Right atrium auricular region (tissue), 2 donors: ENCODE data around the gene BTN1A1. TPM values are rescaled to one million over a fixed set of nuclear protein-coding genes. Genes with fewer than 3 reads are reported as not detected.

Source experiments
- DNase-seq: peaks from one replicate; pipeline ENCODE4 v3.0.0-alpha.2; 2019; ENCODE audit warnings: low spot score
- H3K27ac ChIP-seq, 2 donors: fragments of 200-600 bp; sonication (generic); 1 replicate in 1 of 2; 2 replicates in 1 of 2; pipeline ENCODE4 v1.5.1; 2016 to 2019
- H3K27me3 ChIP-seq, 2 donors: fragments of 200-600 bp; sonication (generic); one replicate each; pipeline versions ENCODE4 v1.5.1 to v1.6.0; 2017 to 2019
- H3K36me3 ChIP-seq: fragments of 200-600 bp; sonication (generic); one replicate; pipeline ENCODE4 v1.5.1; 2016
- H3K4me1 ChIP-seq, 2 donors: fragments of 200-600 bp; sonication (generic); one replicate each; pipeline versions ENCODE4 v1.5.1 to v1.6.0; 2017 to 2019
- H3K4me3 ChIP-seq, 2 donors: fragments of 200-600 bp; sonication (generic); 1 replicate in 1 of 2; 2 replicates in 1 of 2; pipeline ENCODE4 v1.5.1; 2017 to 2019; ENCODE audit warnings: mild to moderate bottlenecking in 1 of 2, moderate library complexity in 1 of 2
- H3K9me3 ChIP-seq, 2 donors: fragments of 200-600 bp; sonication (generic); one replicate each; pipeline ENCODE4 v1.5.1; 2019
- total RNA-seq, 2 donors: library from RNA; depleted of rRNA; stranded (reverse); fragments of >200 nt; gene quantifications; one replicate each; pipeline ENCODE4 v1.1.0, GENCODE V29; 2016
- TF ChIP-seq, protein P1 (sequence below), 2 donors: fragments of 200-600 bp; sonication (generic); IDR thresholded peaks; one replicate each; pipeline ENCODE4 v1.5.1; 2019; ENCODE audit warnings: antibody characterized with exemption in 2 of 2

The BTN1A1 gene
- total RNA-seq, 2 donors from 2014 or later, result not detected

DNA sequence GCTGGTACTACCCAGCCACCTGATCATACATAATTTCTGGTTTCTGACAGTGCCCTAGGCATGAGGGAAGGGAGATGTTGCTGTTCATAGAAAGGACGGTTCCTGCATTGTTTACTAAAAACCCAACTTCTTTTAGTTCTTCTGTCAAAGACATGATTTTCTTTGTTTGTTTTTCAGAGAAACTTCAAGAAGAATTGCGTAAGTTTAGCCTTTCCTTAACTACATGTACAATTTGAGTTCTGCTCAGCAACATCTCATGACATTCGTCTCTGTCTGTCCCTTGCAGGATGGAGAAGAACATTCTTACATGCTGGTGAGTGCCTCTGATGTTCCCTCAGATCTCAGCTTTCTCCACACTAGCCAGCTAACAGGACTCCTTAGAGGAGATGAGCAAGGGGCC, 34.3 kb upstream of the BTN1A1 start:
- Histone ChIP-seq H3K27ac (no peak overlapping the region), H3K36me3 (peaks cover 80% of the 10 kb centered on the region), H3K9me3 (no peaks in the 10 kb centered on the region), H3K4me3 (no peak overlapping the region), H3K4me1 (peaks cover 0 to 14% of the 10 kb centered on the region in 2 donors), H3K27me3 (no peaks in the 10 kb centered on the region)
- TF ChIP-seq, protein P1, sequence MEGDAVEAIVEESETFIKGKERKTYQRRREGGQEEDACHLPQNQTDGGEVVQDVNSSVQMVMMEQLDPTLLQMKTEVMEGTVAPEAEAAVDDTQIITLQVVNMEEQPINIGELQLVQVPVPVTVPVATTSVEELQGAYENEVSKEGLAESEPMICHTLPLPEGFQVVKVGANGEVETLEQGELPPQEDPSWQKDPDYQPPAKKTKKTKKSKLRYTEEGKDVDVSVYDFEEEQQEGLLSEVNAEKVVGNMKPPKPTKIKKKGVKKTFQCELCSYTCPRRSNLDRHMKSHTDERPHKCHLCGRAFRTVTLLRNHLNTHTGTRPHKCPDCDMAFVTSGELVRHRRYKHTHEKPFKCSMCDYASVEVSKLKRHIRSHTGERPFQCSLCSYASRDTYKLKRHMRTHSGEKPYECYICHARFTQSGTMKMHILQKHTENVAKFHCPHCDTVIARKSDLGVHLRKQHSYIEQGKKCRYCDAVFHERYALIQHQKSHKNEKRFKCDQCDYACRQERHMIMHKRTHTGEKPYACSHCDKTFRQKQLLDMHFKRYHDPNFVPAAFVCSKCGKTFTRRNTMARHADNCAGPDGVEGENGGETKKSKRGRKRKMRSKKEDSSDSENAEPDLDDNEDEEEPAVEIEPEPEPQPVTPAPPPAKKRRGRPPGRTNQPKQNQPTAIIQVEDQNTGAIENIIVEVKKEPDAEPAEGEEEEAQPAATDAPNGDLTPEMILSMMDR (IDR thresholded peaks at IDR 0.05), result no peak
- no peak for DNase-seq

DNA sequence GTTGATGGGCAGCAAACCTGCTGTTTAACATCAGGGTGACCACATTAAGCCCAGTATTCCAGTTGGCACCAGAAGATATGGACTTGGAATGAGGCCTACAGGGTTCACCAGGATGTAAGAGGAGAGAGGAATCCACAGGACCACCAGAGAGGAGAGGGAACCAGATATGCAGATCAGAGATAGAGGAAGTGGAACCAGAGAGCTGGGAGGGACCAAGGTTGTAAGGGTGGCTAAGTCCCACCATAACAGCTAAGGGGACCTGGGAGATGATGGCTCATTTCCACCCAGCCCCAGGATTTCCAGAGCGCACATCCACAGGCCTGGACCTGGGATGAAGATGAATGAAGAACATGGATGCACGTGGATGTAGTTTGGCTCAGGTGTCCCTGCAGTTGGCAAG, 31.3 kb upstream of the BTN1A1 start:
- DNase-seq, result no peak
- Histone ChIP-seq H3K9me3 (no peaks in the 10 kb centered on the region), H3K27ac (no peak overlapping the region), H3K4me3 (no peak overlapping the region), H3K27me3 (no peaks in the 10 kb centered on the region), H3K36me3 (peaks cover 56% of the 10 kb centered on the region), H3K4me1 (no peaks in the 10 kb centered on the region)
- TF ChIP-seq, protein P1 (IDR thresholded peaks at IDR 0.05), result no peak

DNA sequence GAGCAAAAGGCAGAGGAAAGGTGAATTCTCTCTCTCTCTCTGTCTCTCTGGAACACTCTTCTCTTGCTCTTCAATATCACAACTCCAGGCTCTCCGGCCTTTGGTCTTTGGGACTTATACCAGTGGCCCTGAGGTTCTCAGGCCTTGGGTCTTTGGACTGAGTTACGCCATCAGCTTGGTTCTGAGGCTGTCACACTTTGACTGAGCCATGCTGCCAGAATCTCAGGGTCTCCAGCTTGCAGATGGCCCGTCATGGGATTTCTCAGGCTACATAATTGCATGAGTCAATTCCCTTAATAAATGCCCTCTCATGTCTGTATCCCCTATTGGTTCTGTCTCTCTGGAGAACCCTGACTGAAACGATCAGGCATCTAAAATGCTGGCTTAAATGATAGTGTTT, 29.5 kb upstream of the BTN1A1 start:
- peaks cover 0 to 11% of the 10 kb centered on the region in 2 donors for H3K4me1 ChIP-seq
- no peaks in the 10 kb centered on the region for H3K27me3 ChIP-seq
- H3K27ac ChIP-seq, result no peak overlapping the region
- peaks cover 38% of the 10 kb centered on the region for H3K36me3 ChIP-seq
- TF ChIP-seq, protein P1 (IDR thresholded peaks at IDR 0.05), result no peak
- no peak for DNase-seq
- H3K9me3 ChIP-seq, result no peaks in the 10 kb centered on the region
- no peak overlapping the region for H3K4me3 ChIP-seq

DNA sequence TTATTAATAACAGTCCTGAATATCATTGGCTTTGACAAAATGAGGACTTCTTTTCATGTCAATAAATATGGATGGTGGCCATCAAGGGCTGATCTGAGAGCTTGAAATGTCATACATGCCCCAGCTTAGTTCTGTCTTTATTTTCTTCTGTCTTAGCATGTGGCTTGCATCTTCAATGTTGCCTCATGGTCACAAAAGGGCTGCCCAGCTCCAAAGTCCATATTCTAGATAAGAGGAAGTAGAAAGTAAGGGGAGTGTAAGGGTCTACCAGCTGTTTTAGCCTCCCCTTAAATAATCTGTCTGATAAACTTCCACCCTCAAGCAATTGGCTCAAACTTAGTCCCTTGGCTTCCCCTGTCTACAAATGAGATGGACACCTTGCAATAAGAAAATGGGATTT, 28.1 kb upstream of the BTN1A1 start:
- no peaks in the 10 kb centered on the region for H3K27me3 ChIP-seq
- no peak overlapping the region for H3K27ac ChIP-seq
- TF ChIP-seq, protein P1 (IDR thresholded peaks at IDR 0.05), result no peak
- no peak for DNase-seq
- peaks cover 0 to 11% of the 10 kb centered on the region in 2 donors for H3K4me1 ChIP-seq
- H3K9me3 ChIP-seq, result no peaks in the 10 kb centered on the region
- no peak overlapping the region for H3K4me3 ChIP-seq
- H3K36me3 ChIP-seq, result peaks cover 25% of the 10 kb centered on the region

DNA sequence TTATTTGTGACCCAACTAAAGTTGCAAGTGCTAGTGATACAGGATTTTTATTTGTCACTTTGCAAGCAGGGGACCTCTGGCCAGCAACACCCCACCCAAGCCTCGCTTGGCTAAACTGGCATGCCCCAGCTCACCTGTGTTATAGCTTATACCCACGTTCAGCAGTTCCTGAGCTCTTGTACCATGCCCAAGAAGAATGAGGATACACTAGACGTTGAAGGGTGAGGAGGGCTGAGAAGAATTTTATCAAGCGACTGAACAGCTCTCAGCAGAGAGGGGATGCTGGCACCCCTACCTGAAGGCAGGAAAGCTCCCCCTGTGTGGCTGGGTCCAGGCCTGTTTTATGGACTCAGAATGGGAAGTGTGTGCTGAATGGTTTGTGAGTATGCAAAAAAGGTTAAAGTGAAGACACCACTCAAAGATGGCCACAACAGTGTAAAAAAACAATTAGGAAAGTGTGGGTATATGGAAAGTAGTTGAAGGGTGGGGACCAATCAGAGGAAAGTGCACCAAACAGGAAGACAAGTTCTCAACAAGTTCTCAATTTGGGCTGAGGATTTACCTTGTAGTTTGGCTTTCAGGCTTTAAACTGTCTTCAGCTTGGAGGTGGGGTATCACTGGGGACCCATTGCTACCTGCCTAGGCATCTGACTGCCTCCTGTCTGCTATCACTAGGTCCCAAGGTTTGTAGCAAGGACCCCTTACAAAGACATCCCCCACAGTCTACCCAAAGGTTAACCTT, 27.4 kb upstream of the BTN1A1 start:
- Histone ChIP-seq H3K27ac (peak overlapping the region; percentile 88 to 95), H3K36me3 (peaks cover 18% of the 10 kb centered on the region), H3K4me1 (peaks cover 0 to 11% of the 10 kb centered on the region in 2 donors), H3K27me3 (no peaks in the 10 kb centered on the region), H3K4me3 (no peak overlapping the region), H3K9me3 (no peaks in the 10 kb centered on the region)
- DNase-seq, result no peak
- TF ChIP-seq, protein P1 (IDR thresholded peaks at IDR 0.05), result no peak

DNA sequence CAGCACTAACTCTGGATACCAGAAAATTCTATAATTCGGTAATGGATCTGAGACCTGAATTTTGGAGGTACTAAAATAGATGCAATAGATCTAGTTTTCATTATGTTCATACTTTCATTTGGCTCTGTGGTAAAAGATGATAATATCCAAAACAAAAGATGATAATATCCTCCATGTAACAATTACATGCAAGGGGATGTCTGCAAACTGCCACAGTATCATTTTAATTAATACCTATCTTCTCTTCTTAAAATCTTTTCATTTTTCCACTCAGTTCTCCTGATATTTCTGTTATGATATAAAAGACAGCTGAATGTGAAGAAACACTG, 26.7 kb upstream of the BTN1A1 start:
- H3K36me3 ChIP-seq, result peaks cover 11% of the 10 kb centered on the region
- H3K4me3 ChIP-seq, result peak overlapping the region; percentile 50 to 52
- no peak for DNase-seq
- peaks cover 0 to 11% of the 10 kb centered on the region in 2 donors for H3K4me1 ChIP-seq
- peak overlapping the region; percentile 88 to 95 for H3K27ac ChIP-seq
- TF ChIP-seq, protein P1 (IDR thresholded peaks at IDR 0.05), result no peak
- H3K27me3 ChIP-seq, result no peaks in the 10 kb centered on the region
- no peaks in the 10 kb centered on the region for H3K9me3 ChIP-seq
